ENCODE data around the gene LECT2. TPM values are rescaled to one million over a fixed set of nuclear protein-coding genes. Genes with fewer than 3 reads are reported as not detected.

The LECT2 gene
- total and polyA plus RNA-seq, 2 experiments from 2014 or later, result 0.45 TPM; not detected in 1

DNA sequence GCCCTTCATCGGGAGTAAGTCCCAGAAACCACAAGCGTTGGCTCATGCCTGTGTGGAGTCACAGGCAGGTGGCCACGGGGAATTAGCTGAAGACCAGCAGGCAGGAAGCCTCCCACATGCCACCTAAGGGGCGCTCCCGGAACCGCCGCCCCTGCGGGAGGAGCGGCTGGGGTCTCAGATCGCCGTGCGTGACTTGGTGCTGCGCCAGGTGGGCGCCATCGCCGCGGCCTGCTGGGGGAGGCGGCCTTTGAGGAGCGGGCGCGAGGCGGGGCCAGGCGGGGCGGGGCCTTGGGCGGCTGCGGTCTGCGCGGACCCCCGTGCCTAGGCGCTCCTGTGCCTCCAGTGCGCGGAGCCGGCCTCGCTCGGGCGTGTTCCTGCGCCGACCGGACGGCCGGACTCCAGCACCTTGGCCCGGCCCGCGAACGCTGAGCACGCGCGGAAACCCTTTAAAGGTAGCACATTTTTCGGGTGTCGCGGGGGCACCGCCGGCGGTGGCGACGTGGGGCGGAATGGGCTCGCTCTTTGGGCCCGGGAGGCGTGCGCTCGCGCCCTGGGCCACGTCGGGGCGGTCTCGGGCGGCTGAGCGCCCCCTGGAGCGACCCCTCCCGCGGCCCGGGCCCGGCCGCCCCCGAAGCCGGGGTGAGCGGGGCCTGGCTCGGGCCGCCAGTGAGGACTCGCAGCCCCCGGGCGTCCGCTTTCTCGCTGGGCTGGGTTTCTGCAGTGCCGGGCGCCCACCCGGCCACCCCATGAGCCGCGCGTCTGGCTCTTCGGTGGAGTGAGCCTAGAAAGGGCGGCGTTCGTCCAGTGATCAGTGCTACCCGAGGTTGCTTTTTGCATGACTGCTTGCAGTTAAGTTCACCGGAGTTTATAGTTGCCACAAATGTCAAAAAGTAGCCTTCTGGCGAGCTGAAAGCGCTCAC, 24.5 kb downstream of the LECT2 start:
- no peaks in the 10 kb centered on the region for H3K9me2 ChIP-seq (ENCODE audit: insufficient read depth)
- DNase-seq (ENCODE audit: low spot score) (peak; percentile 86), ATAC-seq (peak; percentile 94)
- Mint-ChIP-seq H3K4me1 (no peaks in the 10 kb centered on the region), H3K4me3 (peak overlapping the region; percentile 78), H3K9me3 (no peaks in the 10 kb centered on the region), H3K27ac (no peak overlapping the region), H3K27me3 (ENCODE audit: insufficient read depth, low read depth, poor library complexity) (peaks cover 24% of the 10 kb centered on the region), H3K36me3 (ENCODE audit: low read depth) (no peaks in the 10 kb centered on the region)
- H3K36me3 ChIP-seq (ENCODE audit: insufficient read depth), result no peaks in the 10 kb centered on the region
- H3F3A ChIP-seq (replicated peaks; ENCODE audit: low read depth), result no peaks in the 10 kb centered on the region
- H2AFZ ChIP-seq, result peak overlapping the region; percentile 100
- TF ChIP-seq, protein P1, sequence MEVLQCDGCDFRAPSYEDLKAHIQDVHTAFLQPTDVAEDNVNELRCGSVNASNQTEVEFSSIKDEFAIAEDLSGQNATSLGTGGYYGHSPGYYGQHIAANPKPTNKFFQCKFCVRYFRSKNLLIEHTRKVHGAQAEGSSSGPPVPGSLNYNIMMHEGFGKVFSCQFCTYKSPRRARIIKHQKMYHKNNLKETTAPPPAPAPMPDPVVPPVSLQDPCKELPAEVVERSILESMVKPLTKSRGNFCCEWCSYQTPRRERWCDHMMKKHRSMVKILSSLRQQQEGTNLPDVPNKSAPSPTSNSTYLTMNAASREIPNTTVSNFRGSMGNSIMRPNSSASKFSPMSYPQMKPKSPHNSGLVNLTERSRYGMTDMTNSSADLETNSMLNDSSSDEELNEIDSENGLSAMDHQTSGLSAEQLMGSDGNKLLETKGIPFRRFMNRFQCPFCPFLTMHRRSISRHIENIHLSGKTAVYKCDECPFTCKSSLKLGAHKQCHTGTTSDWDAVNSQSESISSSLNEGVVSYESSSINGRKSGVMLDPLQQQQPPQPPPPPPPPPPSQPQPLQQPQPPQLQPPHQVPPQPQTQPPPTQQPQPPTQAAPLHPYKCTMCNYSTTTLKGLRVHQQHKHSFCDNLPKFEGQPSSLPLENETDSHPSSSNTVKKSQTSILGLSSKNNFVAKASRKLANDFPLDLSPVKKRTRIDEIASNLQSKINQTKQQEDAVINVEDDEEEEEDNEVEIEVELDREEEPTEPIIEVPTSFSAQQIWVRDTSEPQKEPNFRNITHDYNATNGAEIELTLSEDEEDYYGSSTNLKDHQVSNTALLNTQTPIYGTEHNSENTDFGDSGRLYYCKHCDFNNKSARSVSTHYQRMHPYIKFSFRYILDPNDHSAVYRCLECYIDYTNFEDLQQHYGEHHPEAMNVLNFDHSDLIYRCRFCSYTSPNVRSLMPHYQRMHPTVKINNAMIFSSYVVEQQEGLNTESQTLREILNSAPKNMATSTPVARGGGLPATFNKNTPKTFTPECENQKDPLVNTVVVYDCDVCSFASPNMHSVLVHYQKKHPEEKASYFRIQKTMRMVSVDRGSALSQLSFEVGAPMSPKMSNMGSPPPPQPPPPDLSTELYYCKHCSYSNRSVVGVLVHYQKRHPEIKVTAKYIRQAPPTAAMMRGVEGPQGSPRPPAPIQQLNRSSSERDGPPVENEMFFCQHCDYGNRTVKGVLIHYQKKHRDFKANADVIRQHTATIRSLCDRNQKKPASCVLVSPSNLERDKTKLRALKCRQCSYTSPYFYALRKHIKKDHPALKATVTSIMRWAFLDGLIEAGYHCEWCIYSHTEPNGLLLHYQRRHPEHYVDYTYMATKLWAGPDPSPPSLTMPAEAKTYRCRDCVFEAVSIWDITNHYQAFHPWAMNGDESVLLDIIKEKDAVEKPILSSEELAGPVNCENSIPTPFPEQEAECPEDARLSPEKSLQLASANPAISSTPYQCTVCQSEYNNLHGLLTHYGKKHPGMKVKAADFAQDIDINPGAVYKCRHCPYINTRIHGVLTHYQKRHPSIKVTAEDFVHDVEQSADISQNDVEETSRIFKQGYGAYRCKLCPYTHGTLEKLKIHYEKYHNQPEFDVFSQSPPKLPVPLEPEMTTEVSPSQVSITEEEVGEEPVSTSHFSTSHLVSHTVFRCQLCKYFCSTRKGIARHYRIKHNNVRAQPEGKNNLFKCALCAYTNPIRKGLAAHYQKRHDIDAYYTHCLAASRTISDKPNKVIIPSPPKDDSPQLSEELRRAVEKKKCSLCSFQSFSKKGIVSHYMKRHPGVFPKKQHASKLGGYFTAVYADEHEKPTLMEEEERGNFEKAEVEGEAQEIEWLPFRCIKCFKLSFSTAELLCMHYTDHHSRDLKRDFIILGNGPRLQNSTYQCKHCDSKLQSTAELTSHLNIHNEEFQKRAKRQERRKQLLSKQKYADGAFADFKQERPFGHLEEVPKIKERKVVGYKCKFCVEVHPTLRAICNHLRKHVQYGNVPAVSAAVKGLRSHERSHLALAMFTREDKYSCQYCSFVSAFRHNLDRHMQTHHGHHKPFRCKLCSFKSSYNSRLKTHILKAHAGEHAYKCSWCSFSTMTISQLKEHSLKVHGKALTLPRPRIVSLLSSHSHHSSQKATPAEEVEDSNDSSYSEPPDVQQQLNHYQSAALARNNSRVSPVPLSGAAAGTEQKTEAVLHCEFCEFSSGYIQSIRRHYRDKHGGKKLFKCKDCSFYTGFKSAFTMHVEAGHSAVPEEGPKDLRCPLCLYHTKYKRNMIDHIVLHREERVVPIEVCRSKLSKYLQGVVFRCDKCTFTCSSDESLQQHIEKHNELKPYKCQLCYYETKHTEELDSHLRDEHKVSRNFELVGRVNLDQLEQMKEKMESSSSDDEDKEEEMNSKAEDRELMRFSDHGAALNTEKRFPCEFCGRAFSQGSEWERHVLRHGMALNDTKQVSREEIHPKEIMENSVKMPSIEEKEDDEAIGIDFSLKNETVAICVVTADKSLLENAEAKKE (CRISPR knock-in tag; IDR thresholded peaks at IDR 0.05), result no peak
- TF ChIP-seq EZH2phosphoT487 (IDR thresholded peaks at IDR 0.05; ENCODE audit: unreplicated experiment) (no peak), JUNB (IDR thresholded peaks at IDR 0.05; ENCODE audit: unreplicated experiment) (no peak), CTCF (conservative IDR thresholded peaks at IDR 0.05; ENCODE audit: low read depth in 2 of 2) (peak; percentile 5 to 27; a peak in 1 of 4 replicates), STAT1 (IDR thresholded peaks at IDR 0.05; ENCODE audit: unreplicated experiment) (no peak), ETS1 (IDR thresholded peaks at IDR 0.05) (no peak), POLR2AphosphoS5 (IDR thresholded peaks at IDR 0.05; ENCODE audit: low read depth) (peak; percentile 72), EZH2 (IDR thresholded peaks at IDR 0.05; ENCODE audit: low read depth, unreplicated experiment) (peak; percentile 73)
- TF ChIP-seq, protein P2, sequence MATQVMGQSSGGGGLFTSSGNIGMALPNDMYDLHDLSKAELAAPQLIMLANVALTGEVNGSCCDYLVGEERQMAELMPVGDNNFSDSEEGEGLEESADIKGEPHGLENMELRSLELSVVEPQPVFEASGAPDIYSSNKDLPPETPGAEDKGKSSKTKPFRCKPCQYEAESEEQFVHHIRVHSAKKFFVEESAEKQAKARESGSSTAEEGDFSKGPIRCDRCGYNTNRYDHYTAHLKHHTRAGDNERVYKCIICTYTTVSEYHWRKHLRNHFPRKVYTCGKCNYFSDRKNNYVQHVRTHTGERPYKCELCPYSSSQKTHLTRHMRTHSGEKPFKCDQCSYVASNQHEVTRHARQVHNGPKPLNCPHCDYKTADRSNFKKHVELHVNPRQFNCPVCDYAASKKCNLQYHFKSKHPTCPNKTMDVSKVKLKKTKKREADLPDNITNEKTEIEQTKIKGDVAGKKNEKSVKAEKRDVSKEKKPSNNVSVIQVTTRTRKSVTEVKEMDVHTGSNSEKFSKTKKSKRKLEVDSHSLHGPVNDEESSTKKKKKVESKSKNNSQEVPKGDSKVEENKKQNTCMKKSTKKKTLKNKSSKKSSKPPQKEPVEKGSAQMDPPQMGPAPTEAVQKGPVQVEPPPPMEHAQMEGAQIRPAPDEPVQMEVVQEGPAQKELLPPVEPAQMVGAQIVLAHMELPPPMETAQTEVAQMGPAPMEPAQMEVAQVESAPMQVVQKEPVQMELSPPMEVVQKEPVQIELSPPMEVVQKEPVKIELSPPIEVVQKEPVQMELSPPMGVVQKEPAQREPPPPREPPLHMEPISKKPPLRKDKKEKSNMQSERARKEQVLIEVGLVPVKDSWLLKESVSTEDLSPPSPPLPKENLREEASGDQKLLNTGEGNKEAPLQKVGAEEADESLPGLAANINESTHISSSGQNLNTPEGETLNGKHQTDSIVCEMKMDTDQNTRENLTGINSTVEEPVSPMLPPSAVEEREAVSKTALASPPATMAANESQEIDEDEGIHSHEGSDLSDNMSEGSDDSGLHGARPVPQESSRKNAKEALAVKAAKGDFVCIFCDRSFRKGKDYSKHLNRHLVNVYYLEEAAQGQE (IDR thresholded peaks at IDR 0.05; ENCODE audit: unreplicated experiment), result no peak
- H3K4me3 ChIP-seq, result peak overlapping the region; percentile 74
- H3K27me3 ChIP-seq (ENCODE audit: insufficient read depth), result peaks cover 58% of the 10 kb centered on the region
- no peaks in the 10 kb centered on the region for H3K79me2 ChIP-seq (replicated peaks; ENCODE audit: insufficient read depth)
- no peak overlapping the region for H3K27ac ChIP-seq (ENCODE audit: low read depth)
- H3K4me1 ChIP-seq (ENCODE audit: insufficient read depth), result no peaks in the 10 kb centered on the region; the same call in 1 of the 2 replicates
- H4K20me1 ChIP-seq (replicated peaks; ENCODE audit: insufficient read depth), result 0 out of 2 replicates have a peak, but pooled peaks cover 4% of the 10 kb centered on the region
- H3K4me2 ChIP-seq, result peak overlapping the region; percentile 91
